ENCODE results near the gene MRPL34.

Gene MRPL34

GRCh38 chr19:17347361-17347760 is 41.7 kb downstream of the MRPL34 start:
- no peak for DNase-seq

- no peak for DNase-seq
Measured at GRCh38 chr19:17347877-17348276, 42.2 kb downstream of the MRPL34 start.

GRCh38 chr19:17348700-17349099 is 43.0 kb downstream of the MRPL34 start:
- peak; percentile 33 for DNase-seq

GRCh38 chr19:17351815-17352435 is 46.3 kb downstream of the MRPL34 start:
- no peak for DNase-seq

GRCh38 chr19:17352608-17353280 is 47.1 kb downstream of the MRPL34 start:
- DNase-seq, result no peak

GRCh38 chr19:17353386-17353785 is 47.7 kb downstream of the MRPL34 start:
- no peak for DNase-seq

Data from SHP77 treated with DMSO at 0.1 percent for 48 hours (cell line).